Glutamatergic neuron (in vitro differentiated cells): ENCODE data around the gene NFIA. TPM values are rescaled to one million over a fixed set of nuclear protein-coding genes. Genes with fewer than 3 reads are reported as not detected.
A peak's percentile ranks its signal among the peaks of the same experiment; 100 is the strongest.

Experiments
- DNase-seq: peaks from one replicate; pipeline ENCODE4 v3.0.0; 2022
- H3K27ac Mint-ChIP-seq: one replicate; pipeline ENCODE4 v1.8.0; 2020; ENCODE audit warnings: mild to moderate bottlenecking, mixed read lengths, inconsistent platforms; ENCODE audit not compliant: unreplicated experiment
- H3K27me3 Mint-ChIP-seq: one replicate; pipeline ENCODE4 v1.8.0; 2020; ENCODE audit warnings: mild to moderate bottlenecking, moderate library complexity, mixed read lengths, inconsistent platforms; ENCODE audit not compliant: unreplicated experiment
- H3K36me3 Mint-ChIP-seq: one replicate; pipeline ENCODE4 v1.8.0; 2020; ENCODE audit warnings: mild to moderate bottlenecking, mixed read lengths, inconsistent platforms; ENCODE audit not compliant: unreplicated experiment
- H3K4me1 Mint-ChIP-seq: one replicate; pipeline ENCODE4 v1.8.0; 2020; ENCODE audit warnings: mild to moderate bottlenecking, low read depth, mixed read lengths, inconsistent platforms; ENCODE audit not compliant: unreplicated experiment
- H3K4me3 Mint-ChIP-seq: one replicate; pipeline ENCODE4 v1.8.0; 2020; ENCODE audit warnings: mild to moderate bottlenecking, mixed read lengths, inconsistent platforms; ENCODE audit not compliant: unreplicated experiment
- H3K9me3 Mint-ChIP-seq: one replicate; pipeline ENCODE4 v1.8.0; 2020; ENCODE audit warnings: mild to moderate bottlenecking, moderate library complexity, mixed read lengths, inconsistent platforms; ENCODE audit not compliant: unreplicated experiment
- total RNA-seq: library from RNA; stranded (reverse); fragmentation: NEBNext Ultra II Directional; extraction: Animal tissue kit (Norgen Biotek cat#: 25700); gene quantifications from one replicate; pipeline ENCODE4 v1.2.1, GENCODE V29; 2021; ENCODE audit not compliant: unreplicated experiment
- TF ChIP-seq, protein P1 (sequence below): fragments of 200-600 bp; sonication (generic); IDR thresholded peaks from one replicate; pipeline ENCODE4 v1.5.0; 2021; ENCODE audit not compliant: partially characterized antibody, unreplicated experiment

Gene NFIA
- total RNA-seq, 1 donor from 2014 or later, result 16.4 TPM

DNA sequence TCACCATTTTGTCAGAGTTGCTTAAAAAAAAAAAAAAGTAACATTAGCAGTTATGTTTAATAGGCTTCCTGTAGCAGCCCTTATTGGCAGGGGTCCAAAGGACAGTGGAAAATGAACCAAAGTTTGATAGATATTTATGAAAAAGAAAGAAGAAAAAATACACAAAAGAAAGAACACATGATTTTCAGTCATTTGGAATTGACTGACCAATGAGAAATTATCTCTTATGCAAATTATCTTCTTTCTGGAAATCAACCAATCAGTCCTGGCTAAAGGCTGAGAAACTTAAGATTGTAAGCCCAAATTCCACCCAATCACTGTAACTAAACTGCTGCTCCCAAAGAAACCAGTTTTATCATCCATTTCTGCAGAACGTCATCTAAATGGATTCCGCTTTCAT is 360.2 kb downstream of the NFIA start:
- TF ChIP-seq, protein P1, sequence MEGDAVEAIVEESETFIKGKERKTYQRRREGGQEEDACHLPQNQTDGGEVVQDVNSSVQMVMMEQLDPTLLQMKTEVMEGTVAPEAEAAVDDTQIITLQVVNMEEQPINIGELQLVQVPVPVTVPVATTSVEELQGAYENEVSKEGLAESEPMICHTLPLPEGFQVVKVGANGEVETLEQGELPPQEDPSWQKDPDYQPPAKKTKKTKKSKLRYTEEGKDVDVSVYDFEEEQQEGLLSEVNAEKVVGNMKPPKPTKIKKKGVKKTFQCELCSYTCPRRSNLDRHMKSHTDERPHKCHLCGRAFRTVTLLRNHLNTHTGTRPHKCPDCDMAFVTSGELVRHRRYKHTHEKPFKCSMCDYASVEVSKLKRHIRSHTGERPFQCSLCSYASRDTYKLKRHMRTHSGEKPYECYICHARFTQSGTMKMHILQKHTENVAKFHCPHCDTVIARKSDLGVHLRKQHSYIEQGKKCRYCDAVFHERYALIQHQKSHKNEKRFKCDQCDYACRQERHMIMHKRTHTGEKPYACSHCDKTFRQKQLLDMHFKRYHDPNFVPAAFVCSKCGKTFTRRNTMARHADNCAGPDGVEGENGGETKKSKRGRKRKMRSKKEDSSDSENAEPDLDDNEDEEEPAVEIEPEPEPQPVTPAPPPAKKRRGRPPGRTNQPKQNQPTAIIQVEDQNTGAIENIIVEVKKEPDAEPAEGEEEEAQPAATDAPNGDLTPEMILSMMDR, result no peak
- no peak for DNase-seq
- Mint-ChIP-seq H3K9me3 (peaks cover 7% of the 10 kb centered on the region), H3K27me3 (peaks cover 12% of the 10 kb centered on the region), H3K27ac (no peak overlapping the region), H3K4me3 (peak overlapping the region; percentile 37), H3K36me3 (peaks cover 10% of the 10 kb centered on the region), H3K4me1 (peaks cover 60% of the 10 kb centered on the region)

DNA sequence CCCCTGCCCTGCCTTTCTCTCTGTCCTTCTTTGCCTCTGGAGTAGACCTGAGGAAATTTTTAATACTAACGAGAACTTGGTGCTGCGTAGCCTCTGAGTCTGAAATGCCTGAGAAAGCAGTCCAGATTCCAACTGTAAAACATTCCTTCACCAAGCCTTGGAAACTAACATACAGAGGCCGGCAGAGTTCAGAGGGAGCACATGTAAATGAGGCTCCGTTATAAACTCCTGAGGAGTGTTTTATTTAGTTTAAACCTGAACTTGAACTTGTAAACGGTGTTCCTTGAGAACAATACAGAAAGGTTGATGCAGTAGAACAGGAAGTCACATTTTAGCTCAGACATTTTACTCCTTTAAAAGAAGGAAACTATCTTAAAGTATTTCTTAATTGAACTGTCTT is 361.9 kb downstream of the NFIA start:
- Mint-ChIP-seq H3K4me3 (no peak overlapping the region), H3K36me3 (no peaks in the 10 kb centered on the region), H3K27ac (no peak overlapping the region), H3K27me3 (peaks cover 6% of the 10 kb centered on the region), H3K4me1 (peaks cover 50% of the 10 kb centered on the region), H3K9me3 (peaks cover 3% of the 10 kb centered on the region)
- TF ChIP-seq, protein P1, result no peak
- DNase-seq, result no peak

DNA sequence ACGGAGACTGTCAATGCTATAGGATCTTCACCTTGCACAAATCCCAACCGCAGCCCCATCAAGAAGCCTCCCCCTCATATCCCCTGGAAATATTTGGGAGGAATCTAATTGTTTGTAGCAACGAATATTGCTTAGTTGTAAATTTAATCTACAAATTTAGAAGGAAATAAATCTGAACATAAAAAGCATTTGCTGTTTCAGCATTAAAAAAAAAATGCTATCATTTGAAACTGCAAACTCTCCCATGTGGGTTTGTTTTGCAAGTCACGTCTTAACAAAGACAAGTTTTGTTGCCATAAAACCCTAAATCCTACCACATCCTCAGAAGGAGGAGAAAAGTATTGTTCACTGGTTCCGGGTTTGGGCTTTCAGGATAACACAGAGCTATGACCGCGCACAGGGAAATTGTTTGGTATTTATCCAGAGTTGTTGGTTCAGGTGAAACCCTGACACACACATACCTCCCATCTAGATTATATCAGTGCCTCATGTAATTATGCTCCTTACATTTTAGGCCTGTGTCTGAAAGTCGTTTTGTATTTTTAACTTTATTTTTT is 363.0 kb downstream of the NFIA start:
- Mint-ChIP-seq H3K4me1 (peaks cover 45% of the 10 kb centered on the region), H3K27ac (no peak overlapping the region), H3K9me3 (peaks cover 3% of the 10 kb centered on the region), H3K36me3 (no peaks in the 10 kb centered on the region), H3K4me3 (no peak overlapping the region), H3K27me3 (peaks cover 4% of the 10 kb centered on the region)
- TF ChIP-seq, protein P1, result no peak
- no peak for DNase-seq

DNA sequence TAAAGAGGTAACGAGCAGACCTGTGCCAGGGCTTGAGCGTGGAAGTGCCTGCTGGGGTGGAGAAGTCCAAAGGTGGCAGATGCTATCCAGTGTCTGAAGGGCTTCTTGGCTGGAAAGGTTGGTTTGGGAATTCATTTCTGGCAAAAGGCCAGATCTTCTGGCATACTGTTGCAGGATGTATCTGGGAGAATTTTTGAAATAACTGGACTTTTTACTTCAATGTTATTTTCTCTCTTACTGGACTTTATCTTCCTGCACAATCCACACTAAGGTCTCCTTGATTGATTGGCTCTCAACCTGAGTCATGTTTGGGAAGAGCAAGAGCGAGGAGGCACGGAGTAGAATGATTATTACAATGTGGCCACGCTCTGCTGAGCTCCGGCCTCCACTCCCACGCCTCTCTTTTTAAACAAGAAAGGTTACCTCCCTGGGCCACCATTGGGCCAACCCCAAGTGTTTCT is 364.2 kb downstream of the NFIA start:
- Mint-ChIP-seq H3K27me3 (peaks cover 4% of the 10 kb centered on the region), H3K27ac (no peak overlapping the region), H3K4me1 (peaks cover 42% of the 10 kb centered on the region), H3K4me3 (no peak overlapping the region), H3K36me3 (no peaks in the 10 kb centered on the region), H3K9me3 (peaks cover 3% of the 10 kb centered on the region)
- TF ChIP-seq, protein P1, result no peak
- no peak for DNase-seq

DNA sequence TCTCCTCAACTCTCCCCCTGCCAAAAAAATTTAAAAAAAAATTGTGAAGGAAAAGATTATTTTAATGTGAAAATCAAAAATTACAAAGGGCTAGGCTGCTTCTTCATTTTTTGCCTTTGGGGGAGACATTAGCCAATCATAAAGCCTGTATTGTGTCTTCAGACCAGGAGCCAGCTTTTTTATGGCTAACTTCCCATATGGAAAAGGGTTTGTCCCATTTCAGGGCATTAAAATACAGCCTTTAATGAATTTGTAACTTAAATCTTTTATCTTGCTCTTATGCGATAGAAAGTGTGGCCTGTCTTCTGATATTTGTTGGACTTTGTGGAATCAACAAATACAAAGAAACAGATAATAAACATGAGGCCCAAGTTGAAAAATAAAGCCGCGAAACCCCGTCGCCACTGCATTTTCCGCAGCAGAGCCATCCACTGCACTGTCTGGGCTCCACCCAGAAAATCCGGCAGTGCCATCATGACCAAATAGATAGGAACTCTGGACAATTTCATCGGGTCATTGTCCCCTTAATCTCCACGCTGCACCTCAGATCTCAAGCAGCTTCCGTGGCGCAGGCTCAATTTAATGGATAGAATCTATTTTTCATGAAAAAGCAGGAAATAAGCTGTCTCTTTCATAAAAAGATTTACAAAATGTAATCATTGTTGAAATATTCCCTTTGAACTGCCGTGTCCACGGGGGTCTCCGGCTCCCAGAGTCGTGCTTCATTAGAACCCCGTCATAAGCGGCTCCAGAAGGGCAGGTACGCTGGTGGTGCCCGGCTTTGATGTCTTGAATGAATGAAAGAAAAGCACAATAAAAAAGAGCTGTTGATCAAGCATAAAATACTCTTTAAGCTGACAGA is 365.0 kb downstream of the NFIA start:
- peaks cover 37% of the 10 kb centered on the region for H3K4me1 Mint-ChIP-seq

More for the DNA sequence above, 365.0 kb downstream of the NFIA start:
- TF ChIP-seq, protein P1, result no peak
- Mint-ChIP-seq H3K36me3 (no peaks in the 10 kb centered on the region), H3K27me3 (peaks cover 1% of the 10 kb centered on the region), H3K9me3 (peaks cover 3% of the 10 kb centered on the region), H3K4me3 (no peak overlapping the region), H3K27ac (no peak overlapping the region)
- no peak for DNase-seq
